ENCODE data around the gene TATDN3.

- TF ChIP-seq CTCF (IDR thresholded peaks at IDR 0.05; ENCODE audit: low read length) (no peak), EZH2 (optimal IDR thresholded peaks at IDR 0.05; ENCODE audit: low read depth, low read length) (no peak), EZH2phosphoT487 (IDR thresholded peaks at IDR 0.05; ENCODE audit: low read length) (no peak)
These were observed 5.8 kb upstream of the TATDN3 start for GRCh38 chr1:212785871-212786270.

Data from MM.1S (cell line).